Natural killer cell (primary cell): Measurements from ENCODE around the gene TGFBR2. TPM values are rescaled to one million over a fixed set of nuclear protein-coding genes. Genes with fewer than 3 reads are reported as not detected.

Experiments
- ATAC-seq, 3 donors: fragments of 150-1000 bp in 2 of 3; fragments of 200-7000 bp in 1 of 3; cut with Tn5 transposase; 1 replicate in 1 of 3; 2 replicates in 2 of 3; pipeline ENCODE4 v1.10.0; 2021; ENCODE audit warnings: mild to moderate bottlenecking in 2 of 3, moderate library complexity in 2 of 3
- DNase-seq, 2 donors: peaks; one replicate each; pipeline versions ENCODE4 v3.0.0 to v3.0.0-alpha.2; 2013 to 2021; ENCODE audit warnings: mixed read lengths in 1 of 2
- H3K27ac ChIP-seq: one replicate; pipeline ENCODE4 v1.5.1; 2013; ENCODE audit warnings: mild to moderate bottlenecking, low read length
- H3K27me3 ChIP-seq: one replicate; pipeline ENCODE4 v1.6.1; 2013; ENCODE audit warnings: low read length; ENCODE audit not compliant: control insufficient read depth, insufficient read depth
- H3K36me3 ChIP-seq: one replicate; pipeline ENCODE4 v1.6.1; 2013; ENCODE audit warnings: low read length; ENCODE audit not compliant: control insufficient read depth, insufficient read depth
- H3K4me1 ChIP-seq: one replicate; pipeline ENCODE4 v1.6.1; 2013; ENCODE audit warnings: low read length; ENCODE audit not compliant: control insufficient read depth, insufficient read depth
- H3K4me3 ChIP-seq: one replicate; pipeline ENCODE4 v1.5.1; 2013; ENCODE audit warnings: low read length
- H3K9me3 ChIP-seq: one replicate; pipeline ENCODE4 v1.6.1; 2013; ENCODE audit warnings: low read length; ENCODE audit not compliant: control insufficient read depth, insufficient read depth
- H3K27ac Mint-ChIP-seq, 2 donors: one replicate each; pipeline ENCODE4 v1.8.0; 2022; ENCODE audit warnings: mild to moderate bottlenecking in 2 of 2, mixed read lengths in 2 of 2, moderate library complexity in 1 of 2
- H3K27me3 Mint-ChIP-seq, 2 donors: one replicate each; pipeline ENCODE4 v1.8.0; 2022; ENCODE audit warnings: low read depth in 2 of 2, mixed read lengths in 2 of 2
- H3K36me3 Mint-ChIP-seq: one replicate; pipeline ENCODE4 v1.8.0; 2022; ENCODE audit warnings: mixed read lengths
- H3K4me1 Mint-ChIP-seq, 2 donors: one replicate each; pipeline ENCODE4 v1.8.0; 2022; ENCODE audit warnings: mixed read lengths in 2 of 2
- H3K4me3 Mint-ChIP-seq: one replicate; pipeline ENCODE4 v1.8.0; 2022; ENCODE audit warnings: mild to moderate bottlenecking, moderate library complexity, mixed read lengths
- H3K9me3 Mint-ChIP-seq, 2 donors: one replicate each; pipeline ENCODE4 v1.8.0; 2022; ENCODE audit warnings: mixed read lengths in 2 of 2
- CTCF ChIP-seq: fragments of 200-600 bp; IDR thresholded peaks from one replicate; pipeline ENCODE4 v1.8.0; 2022; ENCODE audit warnings: antibody characterized with exemption
- WGBS: methylation state at CpG from one replicate; pipeline ENCODE4 v1.1.7; 2013; ENCODE audit warnings: missing lambda C conversion rate; ENCODE audit not compliant: insufficient coverage; 5-methylcytosine and 5-hydroxymethylcytosine counted together
- intact Hi-C: fragments of 100-400 bp; cut with micrococcal nuclease; formaldehyde crosslinking; loops from one replicate; pipeline ENCODE4 v1.14.2; 2022
- total RNA-seq, 4 donors: library from RNA; stranded (reverse); fragments of 120-200 nt in 1 of 4; gene quantifications; one replicate each; pipeline versions ENCODE4 v1.2.3 to v1.2.4, GENCODE V29; 2013 to 2022

Gene TGFBR2
- total RNA-seq, 3 donors from 2014 or later (not counting 1 experiment from before 2014, with no cell fraction given): 70.4 to 113 (median 99.3) TPM

- Mint-ChIP-seq H3K4me3 (no peak overlapping the region), H3K4me1 (peaks cover 71 to 89% of the 10 kb centered on the region in 2 donors)
- intact Hi-C loops: no loop called here
Measured at GRCh38 chr3:30662836-30663235, 56.4 kb downstream of the TGFBR2 start.

GRCh38 chr3:30663533-30664241 lies 57.3 kb downstream of the TGFBR2 start:
- 90% methylated on average over 4 of the region's 4 CpGs for WGBS
- no peaks in the 10 kb centered on the region for H3K27me3 ChIP-seq
- H3K9me3 Mint-ChIP-seq: no peaks in the 10 kb centered on the region
- intact Hi-C loops: no loop called here
- H3K27me3 Mint-ChIP-seq: no peaks in the 10 kb centered on the region
- H3K4me1 ChIP-seq: peaks cover 44% of the 10 kb centered on the region
- no peak for TF ChIP-seq CTCF
- peaks cover 31% of the 10 kb centered on the region for H3K36me3 ChIP-seq
- H3K27ac ChIP-seq: no peak overlapping the region
- H3K4me1 Mint-ChIP-seq: peaks cover 71 to 89% of the 10 kb centered on the region in 2 donors
- H3K9me3 ChIP-seq: no peaks in the 10 kb centered on the region
- ATAC-seq (no peak), DNase-seq (no peak)
- H3K27ac Mint-ChIP-seq: peak overlapping the region; percentile 78 to 84
- peak overlapping the region; percentile 65 for H3K4me3 Mint-ChIP-seq
- peaks cover 17% of the 10 kb centered on the region for H3K36me3 Mint-ChIP-seq
- no peak overlapping the region for H3K4me3 ChIP-seq

More at GRCh38 chr3:30662836-30663235, 56.4 kb downstream of the TGFBR2 start:
- Mint-ChIP-seq H3K27me3 (no peaks in the 10 kb centered on the region), H3K27ac (peak overlapping the region; percentile 78 to 84), H3K9me3 (no peaks in the 10 kb centered on the region), H3K36me3 (peaks cover 17% of the 10 kb centered on the region)
- no peak for DNase-seq
- H3K4me1 ChIP-seq: peaks cover 51% of the 10 kb centered on the region
- peaks cover 32% of the 10 kb centered on the region for H3K36me3 ChIP-seq
- no peak overlapping the region for H3K4me3 ChIP-seq
- TF ChIP-seq CTCF: no peak
- no peak overlapping the region for H3K27ac ChIP-seq
- 77% methylated on average over 3 of the region's 3 CpGs for WGBS
- no peaks in the 10 kb centered on the region for H3K9me3 ChIP-seq
- ATAC-seq: no peak
- no peaks in the 10 kb centered on the region for H3K27me3 ChIP-seq

- no peak for TF ChIP-seq CTCF
- WGBS: 43% methylated on average over 8 of the region's 8 CpGs
- Histone ChIP-seq H3K4me3 (no peak overlapping the region), H3K27me3 (no peaks in the 10 kb centered on the region), H3K4me1 (peaks cover 36% of the 10 kb centered on the region), H3K9me3 (no peaks in the 10 kb centered on the region), H3K27ac (no peak overlapping the region), H3K36me3 (peaks cover 29% of the 10 kb centered on the region)
- intact Hi-C loops: no loop called here
- H3K4me3 Mint-ChIP-seq: no peak overlapping the region
- DNase-seq (peak in 1 of 2 donors; percentile 74), ATAC-seq (no peak)
- peak overlapping the region; percentile 78 to 84 for H3K27ac Mint-ChIP-seq
- no peaks in the 10 kb centered on the region for H3K9me3 Mint-ChIP-seq
- H3K27me3 Mint-ChIP-seq: no peaks in the 10 kb centered on the region
- H3K4me1 Mint-ChIP-seq: peaks cover 69 to 83% of the 10 kb centered on the region in 2 donors
- H3K36me3 Mint-ChIP-seq: peaks cover 11% of the 10 kb centered on the region
Measured at GRCh38 chr3:30664459-30664858, 58.1 kb downstream of the TGFBR2 start.
